ENCODE data around the gene ZNF665. TPM values are rescaled to one million over a fixed set of nuclear protein-coding genes. Genes with fewer than 3 reads are reported as not detected.

Gene ZNF665
- total RNA-seq (2022; extraction: Qiagen RNA extraction; ENCODE audit: low read depth): not detected in 5 replicates

GRCh38 chr19:53192771-53193534 is at the start of gene ZNF665:
ZNF665 (minus strand) TSS chr19:53193358; CDS start chr19:53182898, 10,460 bp downstream.

DNA sequence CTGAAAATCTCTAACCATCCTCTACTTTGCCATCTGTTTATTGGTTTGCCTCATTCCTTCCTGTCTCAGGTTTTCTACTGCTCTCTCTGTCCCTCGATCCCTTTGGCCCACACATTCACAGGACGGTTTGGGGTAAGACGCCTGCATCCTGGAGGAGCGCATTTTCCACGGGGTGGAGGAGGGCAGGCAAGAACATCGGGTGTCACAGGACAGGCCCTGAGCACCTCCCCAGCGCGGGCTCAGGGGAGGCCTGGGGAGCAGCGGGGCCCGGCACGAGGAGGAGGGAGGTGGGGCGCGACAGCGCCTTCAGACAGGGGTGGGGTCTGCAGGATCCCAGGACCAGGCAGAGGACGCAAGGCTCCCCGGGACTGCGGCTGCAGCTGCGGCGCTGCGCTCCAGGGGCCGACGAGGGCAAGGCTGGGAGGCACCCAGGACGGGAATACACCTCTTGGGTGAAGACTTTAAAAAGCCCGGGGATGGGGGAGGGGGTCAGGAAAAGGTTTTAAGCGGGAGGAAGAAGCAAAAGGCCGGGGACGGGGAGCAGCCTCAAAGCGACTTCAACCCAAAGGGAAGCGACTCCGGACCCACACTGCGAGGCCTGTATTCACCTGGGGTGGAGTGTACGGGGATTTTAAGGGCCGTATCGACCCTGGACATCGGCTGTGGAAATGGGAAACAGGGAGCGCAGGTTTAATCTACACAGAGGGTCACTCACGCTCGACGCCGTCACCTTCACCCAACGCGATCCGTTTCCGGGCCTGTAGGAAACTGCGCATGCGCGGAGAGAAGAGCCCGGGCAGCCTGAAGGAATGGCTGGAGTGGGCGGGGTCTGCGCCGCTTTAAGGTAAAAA is 60.8 kb downstream of the ZNF665 start, which contains the start of gene ZNF415:
Gene ZNF415 (minus strand): TSS at position 770 of the 851 bp plus-strand sequence. CDS start 10,234 bp downstream, outside the sequence.

Other genes with a start within 250 kb of the ZNF665 start
- 0.26 TPM in 1 of 5 replicates, not detected in the others for gene ZNF816, start 230.5 kb downstream of the ZNF665 start, total RNA-seq (2022; extraction: Qiagen RNA extraction; ENCODE audit: low read depth)
- gene ERVV-1, start 179.4 kb downstream of the ZNF665 start, total RNA-seq (2022; extraction: Qiagen RNA extraction; ENCODE audit: low read depth): not detected in 5 replicates
- gene ERVV-2, start 148.6 kb downstream of the ZNF665 start, total RNA-seq (2022; extraction: Qiagen RNA extraction; ENCODE audit: low read depth): not detected in 5 replicates
- gene ZNF160, start 89.9 kb downstream of the ZNF665 start, total RNA-seq (2022; extraction: Qiagen RNA extraction; ENCODE audit: low read depth): 6.4 to 8.4 TPM (median 8.4 TPM) in 5 replicates
- not detected in 5 replicates for gene ZNF415, start 60.4 kb downstream of the ZNF665 start, total RNA-seq (2022; extraction: Qiagen RNA extraction; ENCODE audit: low read depth)
- gene ZNF347, start 34.3 kb downstream of the ZNF665 start, total RNA-seq (2022; extraction: Qiagen RNA extraction; ENCODE audit: low read depth): not detected in 5 replicates
- not detected in 5 replicates for gene ZNF677, start 61.5 kb upstream of the ZNF665 start, total RNA-seq (2022; extraction: Qiagen RNA extraction; ENCODE audit: low read depth)
- not detected in 5 replicates for gene VN1R2, start 64.9 kb upstream of the ZNF665 start, total RNA-seq (2022; extraction: Qiagen RNA extraction; ENCODE audit: low read depth)
- not detected in 5 replicates for gene VN1R4, start 74.4 kb upstream of the ZNF665 start, total RNA-seq (2022; extraction: Qiagen RNA extraction; ENCODE audit: low read depth)
- gene ZNF845, start 140.4 kb upstream of the ZNF665 start, total RNA-seq (2022; extraction: Qiagen RNA extraction; ENCODE audit: low read depth): 2.7 to 4.3 TPM (median 3.8 TPM) in 5 replicates
- gene ZNF525, start 172.3 kb upstream of the ZNF665 start, total RNA-seq (2022; extraction: Qiagen RNA extraction; ENCODE audit: low read depth): 0.14 to 0.66 TPM (median 0.24 TPM) in 5 replicates
- 3.3 to 5.1 TPM (median 4.4 TPM) in 5 replicates for gene ZNF765, start 201.8 kb upstream of the ZNF665 start, total RNA-seq (2022; extraction: Qiagen RNA extraction; ENCODE audit: low read depth)
- 7.3 to 8.1 TPM (median 7.8 TPM) in 5 replicates for gene ZNF761, start 238.6 kb upstream of the ZNF665 start, total RNA-seq (2022; extraction: Qiagen RNA extraction; ENCODE audit: low read depth)

Data from A549 treated with GW870086 at 1 μM for 4 hours (cell line).